Liver (tissue), 9 donors: ENCODE measurements around the gene DHRS12. TPM values are rescaled to one million over a fixed set of nuclear protein-coding genes. Genes with fewer than 3 reads are reported as not detected.

Experiments
- DNase-seq: peaks from one replicate; pipeline ENCODE4 v3.0.0-alpha.2; 2017; ENCODE audit warnings: low spot score
- H3K27ac ChIP-seq, 2 donors: one replicate each; pipeline ENCODE4 v1.7.0; 2013; ENCODE audit warnings: inconsistent platforms in 2 of 2, low read length in 2 of 2, control low read depth in 1 of 2, low read depth in 1 of 2, mild to moderate bottlenecking in 1 of 2
- H3K27me3 ChIP-seq, 4 donors: one replicate each; pipeline versions ENCODE4 v1.6.1 to v1.7.0; 2013; ENCODE audit warnings: low read length in 3 of 4, inconsistent platforms in 1 of 4, mild to moderate bottlenecking in 1 of 4, moderate library complexity in 1 of 4; ENCODE audit not compliant: control insufficient read depth in 4 of 4, insufficient read depth in 4 of 4
- H3K36me3 ChIP-seq, 4 donors: one replicate each; pipeline versions ENCODE4 v1.6.1 to v1.7.0; 2013; ENCODE audit warnings: low read length in 3 of 4, mild to moderate bottlenecking in 3 of 4, low read depth in 1 of 4, moderate library complexity in 1 of 4; ENCODE audit not compliant: control insufficient read depth in 4 of 4, insufficient read depth in 3 of 4
- H3K4me1 ChIP-seq, 4 donors: one replicate each; pipeline versions ENCODE4 v1.6.1 to v1.7.0; 2013; ENCODE audit warnings: low read length in 3 of 4, mild to moderate bottlenecking in 3 of 4, moderate library complexity in 1 of 4; ENCODE audit not compliant: control insufficient read depth in 4 of 4, insufficient read depth in 4 of 4
- H3K4me3 ChIP-seq, 3 donors: one replicate each; pipeline versions ENCODE4 v1.6.1 to v1.7.0; 2013; ENCODE audit warnings: low read length in 3 of 3, control low read depth in 1 of 3, low read depth in 1 of 3, mild to moderate bottlenecking in 1 of 3
- H3K9ac ChIP-seq, 2 donors: one replicate each; pipeline ENCODE4 v1.7.0; 2013; ENCODE audit warnings: low read length in 2 of 2, mild to moderate bottlenecking in 2 of 2, moderate library complexity in 2 of 2, control low read depth in 1 of 2, low read depth in 1 of 2
- H3K9me3 ChIP-seq, 4 donors: one replicate each; pipeline versions ENCODE4 v1.6.1 to v1.7.0; 2013; ENCODE audit warnings: low read length in 3 of 4; ENCODE audit not compliant: control insufficient read depth in 4 of 4
- FOXA1 ChIP-seq: IDR thresholded peaks from 2 replicates; pipeline ENCODE4 v1.6.1; 2016; ENCODE audit warnings: antibody characterized with exemption
- FOXA2 ChIP-seq: IDR thresholded peaks from 2 replicates; pipeline ENCODE4 v1.6.1; 2016; ENCODE audit warnings: antibody characterized with exemption
- HNF4A ChIP-seq, 2 donors: conservative IDR thresholded peaks; 2 replicates each; pipeline ENCODE4 v1.6.1; 2016; ENCODE audit warnings: antibody characterized with exemption in 2 of 2, mild to moderate bottlenecking in 2 of 2
- JUND ChIP-seq, 2 donors: IDR thresholded peaks; 2 replicates each; pipeline ENCODE4 v1.6.1; 2016; ENCODE audit warnings: antibody characterized with exemption in 2 of 2
- RAD21 ChIP-seq, 2 donors: IDR thresholded peaks; 2 replicates each; pipeline ENCODE4 v1.6.1; 2016; ENCODE audit warnings: antibody characterized with exemption in 2 of 2, mild to moderate bottlenecking in 2 of 2
- RXRA ChIP-seq, 2 donors: IDR thresholded peaks; 2 replicates each; pipeline ENCODE4 v1.6.1; 2017 to 2018; ENCODE audit warnings: antibody characterized with exemption in 2 of 2, mild to moderate bottlenecking in 1 of 2
- SP1 ChIP-seq: IDR thresholded peaks from 2 replicates; pipeline ENCODE4 v1.6.1; 2018; ENCODE audit warnings: antibody characterized with exemption, mild to moderate bottlenecking
- TAF1 ChIP-seq: conservative IDR thresholded peaks from 2 replicates; pipeline ENCODE4 v1.6.1; 2016; ENCODE audit warnings: antibody characterized with exemption, mild to moderate bottlenecking
- YY1 ChIP-seq: IDR thresholded peaks from 2 replicates; pipeline ENCODE4 v1.6.1; 2016; ENCODE audit warnings: antibody characterized with exemption, mild to moderate bottlenecking
- WGBS: extraction: QIAGEN DNeasy Blood & Tissue Kit; methylation state at CpG from one replicate; pipeline ENCODE4 v1.1.7; 2013; 5-methylcytosine and 5-hydroxymethylcytosine counted together
- polyA plus RNA-seq, 2 donors: library from polyadenylated mRNA; stranded (reverse) in 1 of 2; unstranded in 1 of 2; fragments of 200-250 nt in 1 of 2; fragments of >200 nt in 1 of 2; fragmentation: Nextera tagmentation in 1 of 2; extraction: Ambion mirVana in 1 of 2; gene quantifications; one replicate each; pipeline versions ENCODE4 v1.2.1 to v1.2.3, GENCODE V29; 2013 to 2015
- total RNA-seq, 2 donors: library from RNA; depleted of rRNA; stranded (reverse); fragments of >200 nt; gene quantifications; one replicate each; pipeline ENCODE4 v1.2.3, GENCODE V29; 2014
- TF ChIP-seq, protein P1 (sequence below): IDR thresholded peaks from 2 replicates; pipeline ENCODE4 v1.6.1; 2016; ENCODE audit warnings: antibody characterized with exemption, mild to moderate bottlenecking
- TF ChIP-seq, protein P2 (sequence below): fragments of 150-350 bp; IDR thresholded peaks from 2 replicates; pipeline ENCODE4 v1.5.1; 2017; ENCODE audit warnings: improper control_type of control experiment, low read depth, low read length; ENCODE audit not compliant: missing input control
- donor health status: healthy.
- donor health status: healthy.
- donor health status: healthy.
- donor health status: healthy.
- donor health status: healthy.

Gene DHRS12
- total and polyA plus RNA-seq, 4 donors, result 6.5 to 15.5 (median 9.3) TPM

DNA sequence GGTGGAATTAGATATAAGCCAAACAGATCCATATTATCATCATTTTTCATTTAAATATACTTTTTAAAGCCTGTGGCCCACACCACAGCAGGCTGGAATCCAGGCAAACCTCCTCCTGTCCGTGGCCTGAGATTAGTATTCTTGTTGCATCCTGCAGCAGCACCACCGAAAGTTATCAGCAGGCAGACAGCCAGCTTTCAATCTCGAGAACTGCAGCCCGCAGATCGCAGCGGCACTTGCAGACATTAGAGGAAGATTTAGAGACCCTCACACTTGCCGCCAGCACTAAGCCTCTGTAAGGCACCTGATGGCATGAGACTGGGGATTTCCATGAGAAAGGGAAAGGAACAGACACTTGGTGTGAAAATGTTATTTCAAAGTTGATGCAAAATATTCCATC, 7.4 kb downstream of the DHRS12 start (continued):
- no peak for TF ChIP-seq SP1
- TF ChIP-seq HNF4A (conservative IDR thresholded peaks at IDR 0.05), result no peak
- TF ChIP-seq, protein P1, sequence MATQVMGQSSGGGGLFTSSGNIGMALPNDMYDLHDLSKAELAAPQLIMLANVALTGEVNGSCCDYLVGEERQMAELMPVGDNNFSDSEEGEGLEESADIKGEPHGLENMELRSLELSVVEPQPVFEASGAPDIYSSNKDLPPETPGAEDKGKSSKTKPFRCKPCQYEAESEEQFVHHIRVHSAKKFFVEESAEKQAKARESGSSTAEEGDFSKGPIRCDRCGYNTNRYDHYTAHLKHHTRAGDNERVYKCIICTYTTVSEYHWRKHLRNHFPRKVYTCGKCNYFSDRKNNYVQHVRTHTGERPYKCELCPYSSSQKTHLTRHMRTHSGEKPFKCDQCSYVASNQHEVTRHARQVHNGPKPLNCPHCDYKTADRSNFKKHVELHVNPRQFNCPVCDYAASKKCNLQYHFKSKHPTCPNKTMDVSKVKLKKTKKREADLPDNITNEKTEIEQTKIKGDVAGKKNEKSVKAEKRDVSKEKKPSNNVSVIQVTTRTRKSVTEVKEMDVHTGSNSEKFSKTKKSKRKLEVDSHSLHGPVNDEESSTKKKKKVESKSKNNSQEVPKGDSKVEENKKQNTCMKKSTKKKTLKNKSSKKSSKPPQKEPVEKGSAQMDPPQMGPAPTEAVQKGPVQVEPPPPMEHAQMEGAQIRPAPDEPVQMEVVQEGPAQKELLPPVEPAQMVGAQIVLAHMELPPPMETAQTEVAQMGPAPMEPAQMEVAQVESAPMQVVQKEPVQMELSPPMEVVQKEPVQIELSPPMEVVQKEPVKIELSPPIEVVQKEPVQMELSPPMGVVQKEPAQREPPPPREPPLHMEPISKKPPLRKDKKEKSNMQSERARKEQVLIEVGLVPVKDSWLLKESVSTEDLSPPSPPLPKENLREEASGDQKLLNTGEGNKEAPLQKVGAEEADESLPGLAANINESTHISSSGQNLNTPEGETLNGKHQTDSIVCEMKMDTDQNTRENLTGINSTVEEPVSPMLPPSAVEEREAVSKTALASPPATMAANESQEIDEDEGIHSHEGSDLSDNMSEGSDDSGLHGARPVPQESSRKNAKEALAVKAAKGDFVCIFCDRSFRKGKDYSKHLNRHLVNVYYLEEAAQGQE, result no peak
- TF ChIP-seq RXRA (IDR thresholded peaks at IDR 0.05), result no peak

DNA sequence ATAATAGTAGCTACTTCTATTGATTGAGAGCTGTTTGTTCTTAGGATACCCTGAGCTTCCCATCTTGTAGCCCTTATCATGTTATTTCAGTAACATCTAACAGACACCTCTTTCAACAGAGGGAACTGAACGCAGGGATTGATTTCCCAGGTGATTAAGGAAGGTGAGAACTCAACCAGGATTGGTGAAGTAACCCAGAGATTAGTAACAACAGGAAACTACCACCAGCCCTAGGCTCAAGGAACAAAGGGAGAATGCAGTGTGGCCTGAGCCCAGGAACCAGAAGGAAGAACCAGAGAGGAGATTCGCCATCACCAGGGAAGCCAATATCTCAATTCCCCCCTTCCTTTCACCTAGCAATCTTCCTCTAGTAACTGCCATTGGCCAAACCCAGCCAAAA, 8.5 kb downstream of the DHRS12 start:
- 94% methylated on average over 2 of the region's 2 CpGs for WGBS
- H3K36me3 ChIP-seq, result peaks cover 0 to 5% (median under 1%) of the 10 kb centered on the region in 4 donors

DNA sequence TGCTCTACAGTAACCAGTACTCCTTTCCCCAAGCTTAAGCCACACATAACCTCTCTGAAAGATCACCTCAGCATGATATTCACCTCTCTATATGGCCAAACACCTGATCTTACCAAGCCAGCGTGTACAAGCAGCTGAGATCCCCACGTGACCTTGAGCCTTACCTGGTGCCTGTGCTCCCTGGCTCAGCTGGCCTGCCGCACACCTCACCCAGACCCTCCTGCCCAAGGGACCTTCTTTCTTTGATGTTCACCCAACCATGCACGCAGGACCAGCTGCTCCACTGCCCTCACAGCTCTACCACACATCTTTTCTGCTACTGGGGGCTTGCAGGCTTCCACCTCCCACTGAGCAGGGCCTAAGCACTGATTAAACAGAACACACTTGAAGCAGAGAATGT, 9.0 kb downstream of the DHRS12 start:
- no peak for DNase-seq
- Histone ChIP-seq H3K4me1 (peaks cover 0 to 3% (median under 1%) of the 10 kb centered on the region in 4 donors), H3K27ac (no peak overlapping the region), H3K4me3 (no peak overlapping the region), H3K9me3 (no peaks in the 10 kb centered on the region), H3K36me3 (peaks cover 0 to 5% (median under 1%) of the 10 kb centered on the region in 4 donors), H3K27me3 (no peaks in the 10 kb centered on the region), H3K9ac (no peak overlapping the region)
- TF ChIP-seq FOXA2 (no peak), FOXA1 (no peak), HNF4A (conservative IDR thresholded peaks at IDR 0.05) (no peak), SP1 (no peak), RAD21 (IDR thresholded peaks at IDR 0.05) (no peak), RXRA (IDR thresholded peaks at IDR 0.05) (no peak), TAF1 (no peak)
- TF ChIP-seq, protein P2, sequence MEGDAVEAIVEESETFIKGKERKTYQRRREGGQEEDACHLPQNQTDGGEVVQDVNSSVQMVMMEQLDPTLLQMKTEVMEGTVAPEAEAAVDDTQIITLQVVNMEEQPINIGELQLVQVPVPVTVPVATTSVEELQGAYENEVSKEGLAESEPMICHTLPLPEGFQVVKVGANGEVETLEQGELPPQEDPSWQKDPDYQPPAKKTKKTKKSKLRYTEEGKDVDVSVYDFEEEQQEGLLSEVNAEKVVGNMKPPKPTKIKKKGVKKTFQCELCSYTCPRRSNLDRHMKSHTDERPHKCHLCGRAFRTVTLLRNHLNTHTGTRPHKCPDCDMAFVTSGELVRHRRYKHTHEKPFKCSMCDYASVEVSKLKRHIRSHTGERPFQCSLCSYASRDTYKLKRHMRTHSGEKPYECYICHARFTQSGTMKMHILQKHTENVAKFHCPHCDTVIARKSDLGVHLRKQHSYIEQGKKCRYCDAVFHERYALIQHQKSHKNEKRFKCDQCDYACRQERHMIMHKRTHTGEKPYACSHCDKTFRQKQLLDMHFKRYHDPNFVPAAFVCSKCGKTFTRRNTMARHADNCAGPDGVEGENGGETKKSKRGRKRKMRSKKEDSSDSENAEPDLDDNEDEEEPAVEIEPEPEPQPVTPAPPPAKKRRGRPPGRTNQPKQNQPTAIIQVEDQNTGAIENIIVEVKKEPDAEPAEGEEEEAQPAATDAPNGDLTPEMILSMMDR, result no peak
- TF ChIP-seq, protein P1, result no peak
- 91% methylated on average over 4 of the region's 4 CpGs for WGBS

More for the DNA sequence above, 8.5 kb downstream of the DHRS12 start:
- H3K27ac ChIP-seq, result no peak overlapping the region
- H3K4me1 ChIP-seq, result peaks cover 0 to 6% (median 1%) of the 10 kb centered on the region in 4 donors
- H3K9ac ChIP-seq, result no peak overlapping the region
- H3K27me3 ChIP-seq, result no peaks in the 10 kb centered on the region
- DNase-seq, result no peak
- no peak overlapping the region for H3K4me3 ChIP-seq
- TF ChIP-seq, protein P2, result no peak
- no peak for TF ChIP-seq RXRA (IDR thresholded peaks at IDR 0.05)
- no peak for TF ChIP-seq YY1
- TF ChIP-seq JUND (IDR thresholded peaks at IDR 0.05), result no peak
- H3K9me3 ChIP-seq, result no peaks in the 10 kb centered on the region
